GM20000 (cell line): ENCODE data around the gene TSPAN32.

Experiments
- DNase-seq: peaks from one replicate; pipeline ENCODE4 v3.0.0; 2012; ENCODE audit warnings: low spot score
- CTCF ChIP-seq: IDR thresholded peaks from 2 replicates; pipeline ENCODE4 v1.5.1; 2012; ENCODE audit warnings: mild to moderate bottlenecking, control low read depth; ENCODE audit errors: extremely low read depth, missing control alignments

TSPAN32 gene

GRCh38 chr11:2308713-2309112 lies 6.9 kb downstream of the TSPAN32 start:
- no peak for TF ChIP-seq CTCF
- no peak for DNase-seq

- no peak for TF ChIP-seq CTCF
- no peak for DNase-seq
Measured at GRCh38 chr11:2309251-2310072, 7.6 kb downstream of the TSPAN32 start.

- no peak for TF ChIP-seq CTCF
Measured at GRCh38 chr11:2310073-2310785, 8.4 kb downstream of the TSPAN32 start.

GRCh38 chr11:2310786-2311352 lies 9.1 kb downstream of the TSPAN32 start:
- no peak for DNase-seq
- TF ChIP-seq CTCF = no peak

More at GRCh38 chr11:2310073-2310785, 8.4 kb downstream of the TSPAN32 start:
- no peak for DNase-seq

GRCh38 chr11:2311353-2312133 lies 9.7 kb downstream of the TSPAN32 start:
- no peak for DNase-seq
- TF ChIP-seq CTCF = no peak

GRCh38 chr11:2312232-2313042 lies 10.6 kb downstream of the TSPAN32 start:
- TF ChIP-seq CTCF = no peak
- no peak for DNase-seq
